K562 (cell line): ENCODE results near the gene CEBPE.

Experiments
- ARID3A ChIP-seq: IDR thresholded peaks from 2 replicates; pipeline ENCODE4 v1.6.1; 2012; ENCODE audit warnings: low read depth, low read length, improper control_type of control experiment, borderline replicate concordance
- JUN ChIP-seq, 2 experiments: sonication (generic) in 1 of 2; formaldehyde crosslinking in 1 of 2; IDR thresholded peaks; 2 replicates each; pipeline versions ENCODE4 v1.6.1 to v1.8.0; 2012 to 2022; ENCODE audit warnings: borderline replicate concordance in 2 of 2, mild to moderate bottlenecking in 2 of 2, improper control_type of control experiment in 1 of 2, low read depth in 1 of 2, low read length in 1 of 2, missing genetic modification reagents in 1 of 2
- JUND ChIP-seq, 2 experiments: IDR thresholded peaks; 2 replicates in 1 of 2; 3 replicates in 1 of 2; pipeline ENCODE4 v1.6.1; 2011; ENCODE audit warnings: borderline replicate concordance in 2 of 2, low read depth in 2 of 2, low read length in 2 of 2, improper control_type of control experiment in 1 of 2, missing biosample characterization in 1 of 2, missing genetic modification characterization in 1 of 2, missing genetic modification reagents in 1 of 2
- POLR2A ChIP-seq: fragments of 450-650 bp; conservative IDR thresholded peaks from 2 replicates; pipeline ENCODE4 v1.6.1; 2016
- POLR2AphosphoS5 ChIP-seq: IDR thresholded peaks from 2 replicates; pipeline ENCODE4 v1.6.1; 2011; ENCODE audit warnings: mild to moderate bottlenecking, low read depth, low read length, moderate library complexity; ENCODE audit not compliant: control insufficient read depth, insufficient read depth
- REST ChIP-seq, 2 experiments: fragments of 450-650 bp; formaldehyde crosslinking in 1 of 2; IDR thresholded peaks; 2 replicates each; pipeline versions ENCODE4 v1.4.0 to v1.6.1; 2014 to 2020; ENCODE audit warnings: mild to moderate bottlenecking in 2 of 2, borderline replicate concordance in 1 of 2, low read depth in 1 of 2
- SOX6 ChIP-seq: fragments of 450-650 bp; IDR thresholded peaks from 2 replicates; pipeline ENCODE4 v1.6.1; 2014; ENCODE audit warnings: mild to moderate bottlenecking
- TAF1 ChIP-seq: IDR thresholded peaks from 2 replicates; pipeline ENCODE4 v1.6.1; 2011; ENCODE audit warnings: mild to moderate bottlenecking, low read length, moderate library complexity; ENCODE audit not compliant: insufficient read depth, control insufficient read depth, severe bottlenecking; ENCODE audit errors: extremely low read depth
- TFE3 ChIP-seq: fragments of 450-650 bp; formaldehyde crosslinking; IDR thresholded peaks from 2 replicates; pipeline ENCODE4 v1.4.0; 2020; ENCODE audit warnings: mild to moderate bottlenecking, mixed read lengths
- ZNF609 ChIP-seq: sonication (generic); formaldehyde crosslinking; IDR thresholded peaks from 2 replicates; pipeline ENCODE4 v1.8.1; 2023; ENCODE audit warnings: missing genetic modification reagents, mild to moderate bottlenecking, borderline replicate concordance

GRCh38 chr14:23153851-23154796, 35.1 kb upstream of the CEBPE start:
- TF ChIP-seq TAF1 (no peak), ZNF609 (CRISPR knock-in tag) (no peak), JUN (IDR thresholded peaks at IDR 0.05; ENCODE audit: borderline replicate concordance, low read depth, low read length) (no peak; the same call in 1 of the 2 replicates), JUN (CRISPR knock-in tag; IDR thresholded peaks at IDR 0.05; ENCODE audit: borderline replicate concordance) (no peak), POLR2A (peak; percentile 45; the same call in 1 of the 2 replicates), POLR2AphosphoS5 (peak; percentile 37; the same call in 1 of the 2 replicates), ARID3A (peak; percentile 35; the same call in 1 of the 2 replicates), SOX6 (peak; percentile 79), REST (IDR thresholded peaks at IDR 0.05; ENCODE audit: borderline replicate concordance) (peak; percentile 21; the same call in 1 of the 2 replicates), REST (CRISPR knock-in tag; IDR thresholded peaks at IDR 0.05; ENCODE audit: low read depth) (no peak), TFE3 (CRISPR knock-in tag) (no peak), JUND (IDR thresholded peaks at IDR 0.05; ENCODE audit: borderline replicate concordance, low read depth, low read length) (peak; percentile 39), JUND (tag; IDR thresholded peaks at IDR 0.05; ENCODE audit: borderline replicate concordance, low read depth, low read length) (no peak; the same call in 2 of the 3 replicates)
